Stimulated activated CD8-positive, alpha-beta memory T cell treated with anti-CD3 and anti-CD28 coated beads, Interleukin-15, amount 100 ng/mL, for 4 hours (primary cell): ENCODE data around the gene KDF1.
"Not testable (repeated sequence)": the region's sequence is repeated elsewhere in the genome, so short reads cannot be mapped to it uniquely, and the experiment has no call there.

Experiments
- DNase-seq, 2 donors: peaks; one replicate each; pipeline ENCODE4 v3.0.0-alpha.2; 2020; ENCODE audit warnings: low read depth in 2 of 2

KDF1 gene

GRCh38 chr1:26956321-26956720, 3.9 kb downstream of the KDF1 start:
- no peak for DNase-seq

- no peak for DNase-seq
These were observed 6.9 kb downstream of the KDF1 start for GRCh38 chr1:26953374-26953773.

GRCh38 chr1:26951821-26952497, 8.3 kb downstream of the KDF1 start:
- DNase-seq = no peak

- no peak for DNase-seq
These were observed 9.1 kb downstream of the KDF1 start for GRCh38 chr1:26951216-26951615.

- no peak for DNase-seq
These were observed 9.7 kb downstream of the KDF1 start for GRCh38 chr1:26950602-26951001.

GRCh38 chr1:26949926-26950319, 10.3 kb downstream of the KDF1 start:
- no peak for DNase-seq

GRCh38 chr1:26949266-26949925, 10.9 kb downstream of the KDF1 start:
- DNase-seq = no peak

GRCh38 chr1:26948725-26949057, 11.6 kb downstream of the KDF1 start:
- not testable (repeated sequence) for DNase-seq

GRCh38 chr1:26946270-26946669, 14.0 kb downstream of the KDF1 start:
- no peak for DNase-seq

GRCh38 chr1:26945728-26946127, 14.5 kb downstream of the KDF1 start:
- DNase-seq = no peak

GRCh38 chr1:26945138-26945537, 15.1 kb downstream of the KDF1 start:
- DNase-seq = no peak

- no peak for DNase-seq
These were observed 17.6 kb downstream of the KDF1 start for GRCh38 chr1:26942656-26943055.

GRCh38 chr1:26941311-26941710, 19.0 kb downstream of the KDF1 start:
- DNase-seq = no peak

GRCh38 chr1:26938659-26939025, 21.6 kb downstream of the KDF1 start:
- DNase-seq = no peak

- no peak for DNase-seq
These were observed 22.1 kb downstream of the KDF1 start for GRCh38 chr1:26938004-26938658.

- no peak for DNase-seq
These were observed 23.4 kb downstream of the KDF1 start for GRCh38 chr1:26936823-26937222.

GRCh38 chr1:26932531-26932930, 27.7 kb downstream of the KDF1 start:
- DNase-seq = no peak

- DNase-seq = no peak
These were observed 36.6 kb downstream of the KDF1 start for GRCh38 chr1:26923711-26924110.

- no peak for DNase-seq
These were observed 37.4 kb downstream of the KDF1 start for GRCh38 chr1:26922901-26923300.

- no peak for DNase-seq
These were observed 37.9 kb downstream of the KDF1 start for GRCh38 chr1:26922431-26922729.

GRCh38 chr1:26921540-26922430, 38.5 kb downstream of the KDF1 start, which contains the start of gene NUDC:
Gene NUDC, plus strand, starts transcription at chr1:26921743. Its CDS starts 106 bp downstream, at chr1:26921849.
- peak; percentile 93 for DNase-seq

- DNase-seq = no peak
These were observed 39.1 kb downstream of the KDF1 start for GRCh38 chr1:26921126-26921539.
